Stimulated activated CD4-positive, alpha-beta T cell treated with anti-CD3 and anti-CD28 coated beads, Interleukin-12 subunit alpha, Interleukin-12 subunit beta, amount 100 ng/mL, for 4 hours (primary cell): Measurements from ENCODE around the gene DYNC1I2.

Source experiments
- DNase-seq: peaks from one replicate; pipeline ENCODE4 v3.0.0-alpha.2; 2020

DYNC1I2 gene

GRCh38 chr2:171787333-171788072 lies 100.2 kb downstream of the DYNC1I2 start:
- no peak for DNase-seq

- no peak for DNase-seq
Measured at GRCh38 chr2:171788316-171788993, 101.2 kb downstream of the DYNC1I2 start.

GRCh38 chr2:171789956-171790355 lies 102.7 kb downstream of the DYNC1I2 start:
- DNase-seq, result no peak

GRCh38 chr2:171791361-171791760 lies 104.1 kb downstream of the DYNC1I2 start:
- DNase-seq, result no peak

- no peak for DNase-seq
Measured at GRCh38 chr2:171792157-171792556, 104.9 kb downstream of the DYNC1I2 start.

- DNase-seq, result no peak
Measured at GRCh38 chr2:171792886-171793580, 105.8 kb downstream of the DYNC1I2 start.

- no peak for DNase-seq
Measured at GRCh38 chr2:171793691-171794678, 106.7 kb downstream of the DYNC1I2 start.

GRCh38 chr2:171794918-171795317 lies 107.6 kb downstream of the DYNC1I2 start:
- DNase-seq, result no peak
